ENCODE results near the gene RNU6-9.
A peak's percentile ranks its signal among the peaks of the same experiment; 100 is the strongest.

The RNU6-9 gene

GRCh38 chr19:936175-936546, 42.9 kb downstream of the RNU6-9 start:
- Histone ChIP-seq H3K9me3 (ENCODE audit: control insufficient read depth in 1 of 2, low read length in 2 of 2) (no peaks in the 10 kb centered on the region), H3K4me3 (ENCODE audit: low read depth in 1 of 2, low read length in 2 of 2) (no peak overlapping the region), H3K9ac (ENCODE audit: low read depth in 1 of 2, low read length in 2 of 2) (no peak overlapping the region), H3K27ac (ENCODE audit: low read depth, low read length) (no peak overlapping the region), H3K36me3 (ENCODE audit: control insufficient read depth in 1 of 2, insufficient read depth in 2 of 2, low read length in 2 of 2) (no peaks in the 10 kb centered on the region), H3K4me1 (ENCODE audit: control insufficient read depth in 1 of 2, insufficient read depth in 2 of 2, low read length in 2 of 2) (peaks cover 24 to 35% of the 10 kb centered on the region in 2 donors), H3K27me3 (ENCODE audit: control insufficient read depth in 1 of 2, insufficient read depth in 2 of 2, low read length in 2 of 2) (no peaks in the 10 kb centered on the region)

- Histone ChIP-seq H3K36me3 (ENCODE audit: control insufficient read depth in 1 of 2, insufficient read depth in 2 of 2, low read length in 2 of 2) (no peaks in the 10 kb centered on the region), H3K4me1 (ENCODE audit: control insufficient read depth in 1 of 2, insufficient read depth in 2 of 2, low read length in 2 of 2) (peaks cover 33 to 44% of the 10 kb centered on the region in 2 donors), H3K9ac (ENCODE audit: low read depth in 1 of 2, low read length in 2 of 2) (no peak overlapping the region), H3K9me3 (ENCODE audit: control insufficient read depth in 1 of 2, low read length in 2 of 2) (no peaks in the 10 kb centered on the region), H3K4me3 (ENCODE audit: low read depth in 1 of 2, low read length in 2 of 2) (no peak overlapping the region), H3K27me3 (ENCODE audit: control insufficient read depth in 1 of 2, insufficient read depth in 2 of 2, low read length in 2 of 2) (no peaks in the 10 kb centered on the region), H3K27ac (ENCODE audit: low read depth, low read length) (no peak overlapping the region)
Observed at GRCh38 chr19:937259-937694, 44.0 kb downstream of the RNU6-9 start.

GRCh38 chr19:938233-938923, 45.1 kb downstream of the RNU6-9 start:
- H3K9ac ChIP-seq (ENCODE audit: low read depth in 1 of 2, low read length in 2 of 2), result no peak overlapping the region
- peaks cover 33 to 36% of the 10 kb centered on the region in 2 donors for H3K4me1 ChIP-seq (ENCODE audit: control insufficient read depth in 1 of 2, insufficient read depth in 2 of 2, low read length in 2 of 2)
- H3K4me3 ChIP-seq (ENCODE audit: low read depth in 1 of 2, low read length in 2 of 2), result no peak overlapping the region
- H3K36me3 ChIP-seq (ENCODE audit: control insufficient read depth in 1 of 2, insufficient read depth in 2 of 2, low read length in 2 of 2), result no peaks in the 10 kb centered on the region
- no peaks in the 10 kb centered on the region for H3K9me3 ChIP-seq (ENCODE audit: control insufficient read depth in 1 of 2, low read length in 2 of 2)
- no peaks in the 10 kb centered on the region for H3K27me3 ChIP-seq (ENCODE audit: control insufficient read depth in 1 of 2, insufficient read depth in 2 of 2, low read length in 2 of 2)
- H3K27ac ChIP-seq (ENCODE audit: low read depth, low read length), result no peak overlapping the region

- H3K36me3 ChIP-seq (ENCODE audit: control insufficient read depth in 1 of 2, insufficient read depth in 2 of 2, low read length in 2 of 2), result no peaks in the 10 kb centered on the region
Observed at GRCh38 chr19:939439-939838, 46.2 kb downstream of the RNU6-9 start.

GRCh38 chr19:939922-940321, 46.6 kb downstream of the RNU6-9 start:
- H3K4me1 ChIP-seq (ENCODE audit: control insufficient read depth in 1 of 2, insufficient read depth in 2 of 2, low read length in 2 of 2), result peaks cover 32 to 39% of the 10 kb centered on the region in 2 donors
- H3K36me3 ChIP-seq (ENCODE audit: control insufficient read depth in 1 of 2, insufficient read depth in 2 of 2, low read length in 2 of 2), result no peaks in the 10 kb centered on the region
- H3K27me3 ChIP-seq (ENCODE audit: control insufficient read depth in 1 of 2, insufficient read depth in 2 of 2, low read length in 2 of 2), result no peaks in the 10 kb centered on the region
- H3K9ac ChIP-seq (ENCODE audit: low read depth in 1 of 2, low read length in 2 of 2), result peak overlapping the region; percentile 25 to 43
- peak overlapping the region in 1 of 2 donors; percentile 36 for H3K4me3 ChIP-seq (ENCODE audit: low read depth in 1 of 2, low read length in 2 of 2)
- H3K27ac ChIP-seq (ENCODE audit: low read depth, low read length), result no peak overlapping the region
- no peaks in the 10 kb centered on the region for H3K9me3 ChIP-seq (ENCODE audit: control insufficient read depth in 1 of 2, low read length in 2 of 2)

More at GRCh38 chr19:939439-939838, 46.2 kb downstream of the RNU6-9 start:
- H3K4me1 ChIP-seq (ENCODE audit: control insufficient read depth in 1 of 2, insufficient read depth in 2 of 2, low read length in 2 of 2), result peaks cover 32 to 39% of the 10 kb centered on the region in 2 donors
- H3K9ac ChIP-seq (ENCODE audit: low read depth in 1 of 2, low read length in 2 of 2), result no peak overlapping the region
- no peaks in the 10 kb centered on the region for H3K9me3 ChIP-seq (ENCODE audit: control insufficient read depth in 1 of 2, low read length in 2 of 2)
- no peaks in the 10 kb centered on the region for H3K27me3 ChIP-seq (ENCODE audit: control insufficient read depth in 1 of 2, insufficient read depth in 2 of 2, low read length in 2 of 2)
- no peak overlapping the region for H3K27ac ChIP-seq (ENCODE audit: low read depth, low read length)
- no peak overlapping the region for H3K4me3 ChIP-seq (ENCODE audit: low read depth in 1 of 2, low read length in 2 of 2)

- Histone ChIP-seq H3K27ac (ENCODE audit: low read depth, low read length) (peak overlapping the region; percentile 62), H3K9ac (ENCODE audit: low read depth in 1 of 2, low read length in 2 of 2) (peak overlapping the region; percentile 25 to 43), H3K9me3 (ENCODE audit: control insufficient read depth in 1 of 2, low read length in 2 of 2) (no peaks in the 10 kb centered on the region), H3K4me3 (ENCODE audit: low read depth in 1 of 2, low read length in 2 of 2) (peak overlapping the region; percentile 48 to 60), H3K4me1 (ENCODE audit: control insufficient read depth in 1 of 2, insufficient read depth in 2 of 2, low read length in 2 of 2) (peaks cover 32 to 38% of the 10 kb centered on the region in 2 donors), H3K36me3 (ENCODE audit: control insufficient read depth in 1 of 2, insufficient read depth in 2 of 2, low read length in 2 of 2) (no peaks in the 10 kb centered on the region), H3K27me3 (ENCODE audit: control insufficient read depth in 1 of 2, insufficient read depth in 2 of 2, low read length in 2 of 2) (no peaks in the 10 kb centered on the region)
Observed at GRCh38 chr19:940591-941291, 47.5 kb downstream of the RNU6-9 start.

- Histone ChIP-seq H3K9ac (ENCODE audit: low read depth in 1 of 2, low read length in 2 of 2) (peak overlapping the region in 1 of 2 donors; percentile 10), H3K27ac (ENCODE audit: low read depth, low read length) (peak overlapping the region; percentile 62), H3K36me3 (ENCODE audit: control insufficient read depth in 1 of 2, insufficient read depth in 2 of 2, low read length in 2 of 2) (no peaks in the 10 kb centered on the region), H3K9me3 (ENCODE audit: control insufficient read depth in 1 of 2, low read length in 2 of 2) (no peaks in the 10 kb centered on the region), H3K27me3 (ENCODE audit: control insufficient read depth in 1 of 2, insufficient read depth in 2 of 2, low read length in 2 of 2) (no peaks in the 10 kb centered on the region), H3K4me3 (ENCODE audit: low read depth in 1 of 2, low read length in 2 of 2) (peak overlapping the region; percentile 48 to 60), H3K4me1 (ENCODE audit: control insufficient read depth in 1 of 2, insufficient read depth in 2 of 2, low read length in 2 of 2) (peaks cover 32 to 38% of the 10 kb centered on the region in 2 donors)
Observed at GRCh38 chr19:941292-942132, 48.2 kb downstream of the RNU6-9 start.

- Histone ChIP-seq H3K4me3 (ENCODE audit: low read depth in 1 of 2, low read length in 2 of 2) (no peak overlapping the region), H3K27me3 (ENCODE audit: control insufficient read depth in 1 of 2, insufficient read depth in 2 of 2, low read length in 2 of 2) (no peaks in the 10 kb centered on the region), H3K36me3 (ENCODE audit: control insufficient read depth in 1 of 2, insufficient read depth in 2 of 2, low read length in 2 of 2) (no peaks in the 10 kb centered on the region), H3K27ac (ENCODE audit: low read depth, low read length) (no peak overlapping the region), H3K9me3 (ENCODE audit: control insufficient read depth in 1 of 2, low read length in 2 of 2) (no peaks in the 10 kb centered on the region), H3K4me1 (ENCODE audit: control insufficient read depth in 1 of 2, insufficient read depth in 2 of 2, low read length in 2 of 2) (peaks cover 32 to 38% of the 10 kb centered on the region in 2 donors), H3K9ac (ENCODE audit: low read depth in 1 of 2, low read length in 2 of 2) (no peak overlapping the region)
Observed at GRCh38 chr19:942133-942645, 48.9 kb downstream of the RNU6-9 start.
